Esophagus squamous epithelium (tissue), 5 donors: ENCODE measurements around the gene HDC. TPM values are rescaled to one million over a fixed set of nuclear protein-coding genes. Genes with fewer than 3 reads are reported as not detected.

Experiments used
- DNase-seq: peaks from one replicate; lab custom pipeline; 2025; lab: John Stamatoyannopoulos, UW
- H3K27ac ChIP-seq, 4 donors: fragments of 200-600 bp; sonication (generic); one replicate each; pipeline ENCODE4 v1.5.1; 2016 to 2019; ENCODE audit warnings: mild to moderate bottlenecking in 1 of 4
- H3K27me3 ChIP-seq, 4 donors: fragments of 200-600 bp; sonication (generic); 1 replicate in 3 of 4; 2 replicates in 1 of 4; pipeline versions ENCODE4 v1.5.1 to v1.6.0; 2017 to 2021; ENCODE audit warnings: antibody characterized with exemption in 1 of 4
- H3K36me3 ChIP-seq, 3 donors: fragments of 200-600 bp; sonication (generic); one replicate each; pipeline ENCODE4 v1.5.1; 2016 to 2019
- H3K4me1 ChIP-seq, 3 donors: fragments of 200-600 bp; sonication (generic); one replicate each; pipeline ENCODE4 v1.5.1; 2017 to 2019
- H3K4me3 ChIP-seq, 4 donors: fragments of 200-600 bp; sonication (generic); 1 replicate in 3 of 4; 2 replicates in 1 of 4; pipeline ENCODE4 v1.5.1; 2016 to 2019; ENCODE audit warnings: mild to moderate bottlenecking in 2 of 4, moderate library complexity in 1 of 4
- H3K9me3 ChIP-seq, 3 donors: fragments of 200-600 bp; sonication (generic); one replicate each; pipeline ENCODE4 v1.5.1; 2016 to 2019
- CTCF ChIP-seq, 6 experiments: fragments of 450-650 bp in 4 of 6; fragments of 200-600 bp in 2 of 6; sonication (generic) in 2 of 6; IDR thresholded peaks; one replicate each; pipeline ENCODE4 v1.5.1; 2016 to 2019; ENCODE audit warnings: antibody characterized with exemption in 6 of 6, mild to moderate bottlenecking in 4 of 6, moderate library complexity in 4 of 6
- POLR2A ChIP-seq, 4 donors: fragments of 450-650 bp; IDR thresholded peaks; one replicate each; pipeline ENCODE4 v1.6.1; 2017; ENCODE audit warnings: antibody characterized with exemption in 4 of 4, mild to moderate bottlenecking in 4 of 4, moderate library complexity in 3 of 4
- WGBS, 2 donors: methylation state at CpG; one replicate each; pipeline ENCODE4 v1.1.5; 2018; 5-methylcytosine and 5-hydroxymethylcytosine counted together
- intact Hi-C: fragments of 100-400 bp; cut with DNase I; formaldehyde crosslinking; loops from one replicate; pipeline ENCODE4 v1.15.0; 2022
- total RNA-seq, 4 donors: library from RNA; depleted of rRNA; stranded (reverse); fragments of >200 nt; gene quantifications; one replicate each; pipeline ENCODE4 v1.1.0, GENCODE V29; 2016
- donor health status: DM: yes; HTN: yes; CAD: no.

Gene HDC
- total RNA-seq, 4 donors from 2014 or later = 0.26 to 4.4 TPM; not detected in 2

GRCh38 chr15:50298340-50298739 lies 32.8 kb upstream of the HDC start:
- Histone ChIP-seq H3K9me3 (no peaks in the 10 kb centered on the region), H3K4me1 (no peaks in the 10 kb centered on the region), H3K36me3 (peaks cover 0 to 70% (median 0%) of the 10 kb centered on the region in 3 donors), H3K4me3 (no peak overlapping the region), H3K27me3 (no peaks in the 10 kb centered on the region), H3K27ac (no peak overlapping the region)
- TF ChIP-seq POLR2A (IDR thresholded peaks at IDR 0.05) = no peak
- TF ChIP-seq CTCF (IDR thresholded peaks at IDR 0.05) = no peak
- DNase-seq = no peak
- 88 to 93% methylated on average over 2 of the region's 2 CpGs for WGBS, 2 donors
- intact Hi-C loops = no loop called here

GRCh38 chr15:50295966-50296365 lies 30.4 kb upstream of the HDC start:
- Histone ChIP-seq H3K9me3 (no peaks in the 10 kb centered on the region), H3K27ac (no peak overlapping the region), H3K4me1 (no peaks in the 10 kb centered on the region), H3K27me3 (no peaks in the 10 kb centered on the region), H3K4me3 (no peak overlapping the region), H3K36me3 (peaks cover 0 to 66% (median 0%) of the 10 kb centered on the region in 3 donors)
- intact Hi-C loops = no loop called here
- no peak for DNase-seq
- WGBS, 2 donors = 89 to 94% methylated on average over 1 of the region's 1 CpG
- TF ChIP-seq CTCF (IDR thresholded peaks at IDR 0.05) = no peak
- no peak for TF ChIP-seq POLR2A (IDR thresholded peaks at IDR 0.05)

GRCh38 chr15:50289749-50290148 lies 24.2 kb upstream of the HDC start:
- no peak overlapping the region for H3K4me3 ChIP-seq
- intact Hi-C loops = no loop called here
- H3K27ac ChIP-seq = no peak overlapping the region
- H3K9me3 ChIP-seq = no peaks in the 10 kb centered on the region
- no peaks in the 10 kb centered on the region for H3K27me3 ChIP-seq
- peaks cover 0 to 63% (median 6%) of the 10 kb centered on the region in 3 donors for H3K36me3 ChIP-seq
- WGBS, 2 donors = 94 to 95% methylated on average over 2 of the region's 2 CpGs
- DNase-seq = no peak
- no peak for TF ChIP-seq CTCF (IDR thresholded peaks at IDR 0.05)
- H3K4me1 ChIP-seq = no peaks in the 10 kb centered on the region

- H3K27ac ChIP-seq = no peak overlapping the region
- H3K4me1 ChIP-seq = no peaks in the 10 kb centered on the region
- no peaks in the 10 kb centered on the region for H3K9me3 ChIP-seq
- peaks cover 0 to 56% (median 6%) of the 10 kb centered on the region in 3 donors for H3K36me3 ChIP-seq
- H3K4me3 ChIP-seq = no peak overlapping the region
- DNase-seq = no peak
- no peak for TF ChIP-seq CTCF (IDR thresholded peaks at IDR 0.05)
- no peak for TF ChIP-seq POLR2A (IDR thresholded peaks at IDR 0.05)
- H3K27me3 ChIP-seq = no peaks in the 10 kb centered on the region
- 90 to 93% methylated on average over 6 of the region's 6 CpGs for WGBS, 2 donors
- intact Hi-C loops = no loop called here
Measured at GRCh38 chr15:50287324-50288116, 22.0 kb upstream of the HDC start.

- H3K27ac ChIP-seq = no peak overlapping the region
- intact Hi-C loops = no loop called here
- H3K9me3 ChIP-seq = no peaks in the 10 kb centered on the region
- DNase-seq = no peak
- peaks cover 0 to 17% (median 0%) of the 10 kb centered on the region in 3 donors for H3K36me3 ChIP-seq
- 86 to 93% methylated on average over 5 of the region's 5 CpGs for WGBS, 2 donors
- H3K4me3 ChIP-seq = no peak overlapping the region
- TF ChIP-seq CTCF (IDR thresholded peaks at IDR 0.05) = no peak
- no peak for TF ChIP-seq POLR2A (IDR thresholded peaks at IDR 0.05)
- no peaks in the 10 kb centered on the region for H3K27me3 ChIP-seq
- H3K4me1 ChIP-seq = peaks cover 0 to 6% (median 0%) of the 10 kb centered on the region in 3 donors
Measured at GRCh38 chr15:50281427-50281826, 15.9 kb upstream of the HDC start.
